ENCODE results near the gene MARCHF5. TPM values are rescaled to one million over a fixed set of nuclear protein-coding genes. Genes with fewer than 3 reads are reported as not detected.

The MARCHF5 gene
- polyA plus RNA-seq, 2 of the 4 experiments (the other 2 are of a cell fraction): 24.7 to 37.3 TPM

DNA sequence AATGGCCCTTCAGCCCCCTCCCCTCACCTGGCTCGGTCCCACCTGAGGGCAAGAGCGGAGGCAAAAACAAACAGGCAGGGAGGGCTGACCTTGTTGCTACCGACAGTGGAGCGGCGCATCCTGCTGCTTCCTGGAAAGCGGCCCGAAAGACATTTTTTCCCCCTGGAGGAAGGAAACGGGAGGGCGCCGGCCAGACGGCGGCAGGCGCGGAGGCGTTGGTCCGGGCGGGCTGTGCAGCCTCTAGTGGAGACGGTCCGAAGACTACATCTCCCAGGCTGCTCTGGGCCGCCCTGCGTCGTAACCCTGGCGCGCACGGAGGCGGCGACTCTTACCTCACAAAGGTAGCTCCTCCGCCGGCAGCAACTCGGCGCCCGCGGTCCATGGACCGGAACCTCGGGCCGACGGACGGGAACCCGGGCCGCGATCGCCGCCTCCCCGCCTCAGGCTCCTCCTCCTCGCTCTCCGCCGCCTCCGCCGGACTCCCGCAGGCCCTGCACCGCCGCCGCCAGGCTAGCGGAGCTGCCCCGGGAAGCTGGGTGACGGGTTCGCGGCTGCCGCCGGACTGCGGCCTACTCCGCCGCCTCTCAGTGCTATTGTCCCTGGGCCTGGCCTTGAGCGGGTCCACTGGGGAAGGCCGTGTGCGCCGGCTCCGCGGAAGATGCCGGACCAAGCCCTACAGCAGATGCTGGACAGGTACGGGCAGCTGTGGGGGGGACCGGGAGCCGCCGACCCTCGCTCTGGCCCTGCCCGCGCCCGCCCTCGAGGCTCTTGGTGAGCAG lies at the start of gene MARCHF5, which contains the start of gene CPEB3 (continued):
- TF ChIP-seq, protein P1, sequence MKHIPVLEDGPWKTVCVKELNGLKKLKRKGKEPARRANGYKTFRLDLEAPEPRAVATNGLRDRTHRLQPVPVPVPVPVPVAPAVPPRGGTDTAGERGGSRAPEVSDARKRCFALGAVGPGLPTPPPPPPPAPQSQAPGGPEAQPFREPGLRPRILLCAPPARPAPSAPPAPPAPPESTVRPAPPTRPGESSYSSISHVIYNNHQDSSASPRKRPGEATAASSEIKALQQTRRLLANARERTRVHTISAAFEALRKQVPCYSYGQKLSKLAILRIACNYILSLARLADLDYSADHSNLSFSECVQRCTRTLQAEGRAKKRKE (CRISPR knock-in tag; IDR thresholded peaks at IDR 0.05; ENCODE audit: low read depth): no peak
- TF ChIP-seq, protein P2, sequence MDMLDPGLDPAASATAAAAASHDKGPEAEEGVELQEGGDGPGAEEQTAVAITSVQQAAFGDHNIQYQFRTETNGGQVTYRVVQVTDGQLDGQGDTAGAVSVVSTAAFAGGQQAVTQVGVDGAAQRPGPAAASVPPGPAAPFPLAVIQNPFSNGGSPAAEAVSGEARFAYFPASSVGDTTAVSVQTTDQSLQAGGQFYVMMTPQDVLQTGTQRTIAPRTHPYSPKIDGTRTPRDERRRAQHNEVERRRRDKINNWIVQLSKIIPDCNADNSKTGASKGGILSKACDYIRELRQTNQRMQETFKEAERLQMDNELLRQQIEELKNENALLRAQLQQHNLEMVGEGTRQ (IDR thresholded peaks at IDR 0.05): no peak
- TF ChIP-seq BHLHE40 (IDR thresholded peaks at IDR 0.05; ENCODE audit: low read depth, low read length) (no peak), RAD21 (conservative IDR thresholded peaks at IDR 0.05 in 1 of 2, IDR thresholded peaks at IDR 0.05 in 1 of 2) (peak in 1 of 2 experiments; percentile 24; a peak in 4 of 5 replicates), POLR2AphosphoS2 (conservative IDR thresholded peaks at IDR 0.05; ENCODE audit: low read length) (no peak), HOXB5 (CRISPR knock-in tag; IDR thresholded peaks at IDR 0.05) (no peak), RNF2 (IDR thresholded peaks at IDR 0.05; ENCODE audit: borderline replicate concordance, low read depth) (no peak), GATA3 (IDR thresholded peaks at IDR 0.05; ENCODE audit: borderline replicate concordance) (no peak), KDM5A (IDR thresholded peaks at IDR 0.05) (no peak; the same call in 1 of the 2 replicates), FOSL2 (IDR thresholded peaks at IDR 0.05) (no peak), FOSL2 (CRISPR knock-in tag; IDR thresholded peaks at IDR 0.05) (no peak), MAZ (IDR thresholded peaks at IDR 0.05; ENCODE audit: borderline replicate concordance, low read depth, low read length) (no peak), NR3C1 (IDR thresholded peaks at IDR 0.05) (no peak), TFCP2L1 (CRISPR knock-in tag; IDR thresholded peaks at IDR 0.05) (no peak), JUN (IDR thresholded peaks at IDR 0.05) (peak in 1 of 2 experiments; percentile 73; a peak in 3 of 5 replicates), HEYL (CRISPR knock-in tag; IDR thresholded peaks at IDR 0.05) (no peak), MYC (IDR thresholded peaks at IDR 0.05; ENCODE audit: borderline replicate concordance, low read length) (no peak), SMC3 (IDR thresholded peaks at IDR 0.05) (no peak; the same call in 2 of the 3 replicates), ESRRA (IDR thresholded peaks at IDR 0.05; ENCODE audit: borderline replicate concordance, low read length) (no peak), RCOR1 (IDR thresholded peaks at IDR 0.05; ENCODE audit: low read depth, low read length) (no peak)
- TF ChIP-seq, protein P3, sequence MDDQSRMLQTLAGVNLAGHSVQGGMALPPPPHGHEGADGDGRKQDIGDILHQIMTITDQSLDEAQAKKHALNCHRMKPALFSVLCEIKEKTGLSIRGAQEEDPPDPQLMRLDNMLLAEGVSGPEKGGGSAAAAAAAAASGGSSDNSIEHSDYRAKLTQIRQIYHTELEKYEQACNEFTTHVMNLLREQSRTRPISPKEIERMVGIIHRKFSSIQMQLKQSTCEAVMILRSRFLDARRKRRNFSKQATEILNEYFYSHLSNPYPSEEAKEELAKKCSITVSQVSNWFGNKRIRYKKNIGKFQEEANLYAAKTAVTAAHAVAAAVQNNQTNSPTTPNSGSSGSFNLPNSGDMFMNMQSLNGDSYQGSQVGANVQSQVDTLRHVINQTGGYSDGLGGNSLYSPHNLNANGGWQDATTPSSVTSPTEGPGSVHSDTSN (IDR thresholded peaks at IDR 0.05): no peak
- TF ChIP-seq, protein P4, sequence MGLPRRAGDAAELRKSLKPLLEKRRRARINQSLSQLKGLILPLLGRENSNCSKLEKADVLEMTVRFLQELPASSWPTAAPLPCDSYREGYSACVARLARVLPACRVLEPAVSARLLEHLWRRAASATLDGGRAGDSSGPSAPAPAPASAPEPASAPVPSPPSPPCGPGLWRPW (IDR thresholded peaks at IDR 0.05): no peak
- TF ChIP-seq, protein P5, sequence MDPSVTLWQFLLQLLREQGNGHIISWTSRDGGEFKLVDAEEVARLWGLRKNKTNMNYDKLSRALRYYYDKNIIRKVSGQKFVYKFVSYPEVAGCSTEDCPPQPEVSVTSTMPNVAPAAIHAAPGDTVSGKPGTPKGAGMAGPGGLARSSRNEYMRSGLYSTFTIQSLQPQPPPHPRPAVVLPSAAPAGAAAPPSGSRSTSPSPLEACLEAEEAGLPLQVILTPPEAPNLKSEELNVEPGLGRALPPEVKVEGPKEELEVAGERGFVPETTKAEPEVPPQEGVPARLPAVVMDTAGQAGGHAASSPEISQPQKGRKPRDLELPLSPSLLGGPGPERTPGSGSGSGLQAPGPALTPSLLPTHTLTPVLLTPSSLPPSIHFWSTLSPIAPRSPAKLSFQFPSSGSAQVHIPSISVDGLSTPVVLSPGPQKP (IDR thresholded peaks at IDR 0.05; ENCODE audit: low read depth, low read length): no peak

DNA sequence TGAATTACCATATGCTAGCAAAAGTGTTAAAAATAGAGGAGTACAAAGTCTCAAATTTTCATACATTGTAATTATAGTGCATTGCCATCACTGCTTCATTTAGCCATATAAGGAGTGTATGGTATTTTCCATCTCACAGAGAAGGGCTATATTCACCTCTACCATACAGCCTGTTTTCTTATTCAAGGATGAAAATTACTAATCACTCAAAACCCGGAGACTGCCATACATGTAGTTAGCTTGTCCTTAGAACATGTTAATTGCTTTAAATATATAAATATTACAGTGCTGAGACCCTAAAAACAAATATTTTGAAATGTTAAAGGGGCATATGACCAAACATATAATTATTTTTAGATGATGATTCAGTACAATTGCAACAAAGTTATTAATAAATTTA lies 49.5 kb upstream of the MARCHF5 start:
- Histone ChIP-seq H3K4me2 (peak overlapping the region; percentile 82), H3K4me3 (peak overlapping the region; percentile 53), H3K4me1 (peaks cover 22% of the 10 kb centered on the region), H3K27ac (peak overlapping the region in 1 of 2 experiments; percentile 72; a peak in 2 of 6 replicates), H3K9me3 (no peaks in the 10 kb centered on the region)
- FAIRE-seq (no peak), ATAC-seq (no peak), DNase-seq (ENCODE audit: low read depth in 1 of 2, low spot score in 1 of 2) (no peak)
- WGBS (ENCODE audit: missing lambda C conversion rate): 77% methylated on average over 1 of the region's 1 CpG
- no peak for TF ChIP-seq PHF8 (IDR thresholded peaks at IDR 0.05; ENCODE audit: borderline replicate concordance, low read depth)
- TF ChIP-seq, protein P1 (CRISPR knock-in tag; IDR thresholded peaks at IDR 0.05; ENCODE audit: low read depth): no peak
- TF ChIP-seq ZNF302 (CRISPR knock-in tag; IDR thresholded peaks at IDR 0.05): no peak
- no peak for TF ChIP-seq JUN (IDR thresholded peaks at IDR 0.05)
- no peak for TF ChIP-seq CHD2 (IDR thresholded peaks at IDR 0.05; ENCODE audit: low read length, partially characterized antibody)
- no peak for TF ChIP-seq FOSB (CRISPR knock-in tag; IDR thresholded peaks at IDR 0.05)
- TF ChIP-seq EHF (CRISPR knock-in tag; IDR thresholded peaks at IDR 0.05): no peak
- no peak for TF ChIP-seq MYC (IDR thresholded peaks at IDR 0.05; ENCODE audit: borderline replicate concordance, low read length)
- no peak for TF ChIP-seq HOXB13 (CRISPR knock-in tag; IDR thresholded peaks at IDR 0.05; ENCODE audit: low read depth)
- TF ChIP-seq EHMT2 (IDR thresholded peaks at IDR 0.05; ENCODE audit: low read depth): no peak
- TF ChIP-seq POLR2A (IDR thresholded peaks at IDR 0.05; ENCODE audit: low read length): no peak
- CTCF ChIA-PET: interaction anchor here (1.2 to 1.3 kb wide), 2 partner anchors 48 to 57 kb away, joined by 3 read pairs; no protein-coding TSS in a partner anchor
- POLR2A ChIA-PET: interaction anchor here (1.0 kb wide), 1 partner anchor 49 kb away, joined by 5 read pairs; the partner anchor contains the start of genes CPEB3 and MARCHF5
